Measurements from ENCODE around the gene SLC9A7. TPM values are rescaled to one million over a fixed set of nuclear protein-coding genes. Genes with fewer than 3 reads are reported as not detected.

The SLC9A7 gene
- total RNA-seq, 1 donor from 2014 or later, result 5.5 TPM

DNA sequence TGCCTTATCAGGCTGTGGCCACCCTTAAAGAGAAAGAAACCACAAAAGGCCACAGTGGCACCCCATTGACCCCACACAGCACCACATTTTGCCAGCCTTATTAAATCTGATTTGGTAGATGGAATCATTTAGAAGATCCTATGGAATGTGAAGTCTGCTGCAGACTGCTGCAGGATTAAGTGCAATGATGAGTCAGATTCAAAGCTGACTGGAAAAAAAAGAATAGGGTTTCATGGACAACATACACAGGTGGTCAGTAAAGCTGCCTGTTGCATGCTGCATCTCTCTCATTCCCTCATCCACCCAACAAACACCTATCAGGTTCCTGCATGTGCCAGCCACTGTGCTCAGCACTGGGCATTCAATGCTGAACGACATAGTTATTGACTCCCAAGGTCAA is 128.8 kb downstream of the SLC9A7 start:
- no peaks in the 10 kb centered on the region for H3K9me3 ChIP-seq
- H3K27ac ChIP-seq, result no peak overlapping the region
- TF ChIP-seq, protein P1, sequence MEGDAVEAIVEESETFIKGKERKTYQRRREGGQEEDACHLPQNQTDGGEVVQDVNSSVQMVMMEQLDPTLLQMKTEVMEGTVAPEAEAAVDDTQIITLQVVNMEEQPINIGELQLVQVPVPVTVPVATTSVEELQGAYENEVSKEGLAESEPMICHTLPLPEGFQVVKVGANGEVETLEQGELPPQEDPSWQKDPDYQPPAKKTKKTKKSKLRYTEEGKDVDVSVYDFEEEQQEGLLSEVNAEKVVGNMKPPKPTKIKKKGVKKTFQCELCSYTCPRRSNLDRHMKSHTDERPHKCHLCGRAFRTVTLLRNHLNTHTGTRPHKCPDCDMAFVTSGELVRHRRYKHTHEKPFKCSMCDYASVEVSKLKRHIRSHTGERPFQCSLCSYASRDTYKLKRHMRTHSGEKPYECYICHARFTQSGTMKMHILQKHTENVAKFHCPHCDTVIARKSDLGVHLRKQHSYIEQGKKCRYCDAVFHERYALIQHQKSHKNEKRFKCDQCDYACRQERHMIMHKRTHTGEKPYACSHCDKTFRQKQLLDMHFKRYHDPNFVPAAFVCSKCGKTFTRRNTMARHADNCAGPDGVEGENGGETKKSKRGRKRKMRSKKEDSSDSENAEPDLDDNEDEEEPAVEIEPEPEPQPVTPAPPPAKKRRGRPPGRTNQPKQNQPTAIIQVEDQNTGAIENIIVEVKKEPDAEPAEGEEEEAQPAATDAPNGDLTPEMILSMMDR (IDR thresholded peaks at IDR 0.05), result no peak
- H3K4me1 ChIP-seq, result no peaks in the 10 kb centered on the region
- H3K36me3 ChIP-seq, result no peaks in the 10 kb centered on the region
- no peak for DNase-seq (ENCODE audit: low spot score in 2 of 2)
- no peaks in the 10 kb centered on the region for H3K27me3 ChIP-seq
- intact Hi-C loops (cut with DNase I), result no loop called here
- H3K4me3 ChIP-seq, result no peak overlapping the region

DNA sequence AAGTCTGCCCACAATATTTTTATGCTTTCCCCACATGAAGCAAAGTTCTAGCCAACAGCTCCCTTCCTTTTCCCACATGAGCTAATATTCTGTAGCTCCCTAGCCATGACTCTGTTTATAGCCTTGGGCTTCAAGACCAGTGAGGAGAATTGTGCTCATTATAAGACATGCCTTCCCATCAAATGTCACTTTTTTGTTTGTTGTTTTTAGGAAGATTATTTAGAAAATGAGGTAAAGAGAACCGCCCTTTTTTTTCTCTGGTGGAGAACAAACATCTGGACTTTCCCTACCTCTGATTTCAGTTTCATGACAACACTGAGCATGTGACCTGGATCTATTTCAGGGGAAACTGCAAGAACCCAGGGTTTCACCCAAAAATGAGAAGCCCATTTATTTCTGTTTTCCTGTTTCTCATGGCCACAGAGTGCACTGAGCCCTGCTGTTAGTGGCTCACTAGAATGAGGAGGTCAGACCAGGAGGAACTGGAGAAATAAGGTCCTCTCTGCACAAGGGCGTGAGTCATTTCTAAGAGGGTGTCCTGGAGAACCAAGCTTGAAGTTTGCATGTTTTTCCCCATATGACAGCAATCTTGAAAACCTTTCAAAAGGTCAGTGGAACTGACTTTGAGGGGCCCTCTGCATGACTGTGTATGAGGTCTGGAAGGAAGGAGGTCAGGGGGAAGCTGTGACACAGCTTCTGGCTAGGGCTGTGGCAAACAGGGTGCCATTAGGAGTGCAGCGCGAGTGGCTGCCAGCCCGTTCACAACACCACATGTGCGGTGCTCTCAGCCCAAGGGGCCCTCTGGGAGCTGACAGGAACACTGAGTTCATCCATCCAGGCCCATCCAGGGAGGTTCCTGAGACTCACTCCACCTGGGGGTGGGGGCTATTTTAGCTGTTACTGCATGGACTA is 130.2 kb downstream of the SLC9A7 start:
- no peak overlapping the region for H3K4me3 ChIP-seq
- no peak overlapping the region for H3K27ac ChIP-seq
- H3K4me1 ChIP-seq, result no peaks in the 10 kb centered on the region
- TF ChIP-seq, protein P1 (IDR thresholded peaks at IDR 0.05), result no peak
- intact Hi-C loops (cut with DNase I), result no loop called here
- no peaks in the 10 kb centered on the region for H3K27me3 ChIP-seq
- H3K36me3 ChIP-seq, result no peaks in the 10 kb centered on the region
- peak in 1 of 2 donors; percentile 14 for DNase-seq (ENCODE audit: low spot score in 2 of 2)
- H3K9me3 ChIP-seq, result no peaks in the 10 kb centered on the region

DNA sequence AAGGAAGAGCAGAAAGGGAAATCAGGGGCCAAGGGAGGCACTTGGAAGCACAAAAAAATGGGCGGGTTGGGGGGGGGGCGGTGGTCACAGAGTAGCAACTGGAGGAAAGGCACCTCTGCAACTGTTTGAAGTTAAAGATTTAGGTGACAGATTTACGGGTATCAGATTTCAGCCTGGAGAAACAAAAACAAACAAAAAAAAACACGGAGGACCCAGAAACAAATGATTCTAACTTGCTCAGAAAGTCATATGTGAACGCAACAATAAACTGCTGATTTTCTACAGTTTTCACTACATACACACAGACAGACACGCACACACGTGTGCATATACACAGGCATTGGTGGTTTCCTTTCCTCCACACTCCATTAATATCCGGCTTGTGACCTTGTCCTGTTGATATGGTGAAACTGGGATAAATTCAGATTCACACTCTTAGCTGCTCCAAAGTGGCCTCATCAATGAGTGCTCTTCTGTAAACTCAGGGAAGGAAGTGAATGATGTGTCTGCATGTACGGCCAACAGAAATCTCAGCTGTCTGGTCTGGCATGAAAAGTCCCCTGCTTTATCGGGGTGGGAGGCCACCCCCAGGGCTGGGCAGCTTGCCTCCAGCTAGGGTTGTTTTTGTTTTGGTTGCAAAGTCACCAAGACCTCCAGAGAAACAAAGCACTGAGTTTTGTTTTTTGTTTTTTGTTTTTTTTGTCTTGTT is 131.1 kb downstream of the SLC9A7 start:
- TF ChIP-seq, protein P1 (IDR thresholded peaks at IDR 0.05), result no peak
- Histone ChIP-seq H3K4me3 (no peak overlapping the region), H3K9me3 (no peaks in the 10 kb centered on the region), H3K4me1 (peaks cover 0 to 3% of the 10 kb centered on the region in 2 donors), H3K27me3 (no peaks in the 10 kb centered on the region), H3K36me3 (no peaks in the 10 kb centered on the region), H3K27ac (no peak overlapping the region)
- intact Hi-C loops (cut with DNase I), result no loop called here
- DNase-seq (ENCODE audit: low spot score in 2 of 2), result no peak

DNA sequence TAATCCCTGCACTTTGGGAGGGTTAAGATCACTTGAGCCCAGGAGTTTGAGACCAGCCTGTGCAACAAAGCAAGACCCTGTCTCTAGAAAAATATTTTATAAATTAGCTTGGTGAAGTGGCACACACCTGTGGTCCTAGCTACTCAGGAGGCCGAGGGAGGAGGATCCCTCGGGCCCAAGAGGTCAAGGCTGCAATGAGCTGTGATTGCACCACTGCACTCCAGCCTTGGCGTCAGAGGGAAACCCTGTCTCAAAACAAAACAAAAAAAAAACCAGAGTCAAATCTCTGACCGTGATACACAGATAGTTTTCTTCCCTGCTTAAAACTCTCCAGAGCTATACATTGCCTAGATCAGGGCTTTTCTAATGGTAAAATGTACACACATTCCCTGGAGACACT is 131.9 kb downstream of the SLC9A7 start:
- TF ChIP-seq, protein P1 (IDR thresholded peaks at IDR 0.05), result no peak
- Histone ChIP-seq H3K4me1 (peaks cover 0 to 3% of the 10 kb centered on the region in 2 donors), H3K27me3 (no peaks in the 10 kb centered on the region), H3K36me3 (no peaks in the 10 kb centered on the region), H3K27ac (no peak overlapping the region), H3K9me3 (no peaks in the 10 kb centered on the region), H3K4me3 (no peak overlapping the region)
- intact Hi-C loops (cut with DNase I), result no loop called here
- no peak for DNase-seq (ENCODE audit: low spot score in 2 of 2)

DNA sequence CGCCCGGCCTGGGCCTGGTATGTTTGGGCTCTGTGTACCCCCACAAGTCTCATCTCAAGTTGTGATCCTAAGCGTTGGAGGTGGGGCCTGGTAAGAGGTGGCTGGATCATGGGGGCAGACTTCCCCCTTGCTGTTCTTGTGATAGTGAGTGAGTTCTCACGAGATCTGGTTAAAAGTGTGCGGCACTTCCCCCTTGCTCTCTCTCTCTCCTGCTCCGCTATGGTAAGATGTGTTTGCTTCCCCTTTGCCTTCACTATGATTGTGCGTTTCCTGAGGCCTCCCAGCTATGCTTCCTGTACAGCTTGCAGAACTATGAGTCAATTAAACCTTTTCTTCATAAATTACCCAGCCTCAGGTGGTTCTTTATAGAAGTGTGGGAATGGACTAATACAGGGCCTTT is 132.4 kb downstream of the SLC9A7 start:
- no peaks in the 10 kb centered on the region for H3K27me3 ChIP-seq
- TF ChIP-seq, protein P1 (IDR thresholded peaks at IDR 0.05), result no peak
- intact Hi-C loops (cut with DNase I), result no loop called here
- no peaks in the 10 kb centered on the region for H3K36me3 ChIP-seq
- DNase-seq (ENCODE audit: low spot score in 2 of 2), result no peak
- no peaks in the 10 kb centered on the region for H3K9me3 ChIP-seq
- peaks cover 0 to 3% of the 10 kb centered on the region in 2 donors for H3K4me1 ChIP-seq
- H3K4me3 ChIP-seq, result no peak overlapping the region
- no peak overlapping the region for H3K27ac ChIP-seq

Measured in ascending aorta (tissue), 2 donors.